NCI-H2029 treated with DMSO at 0.1 percent for 48 hours (cell line): Measurements from ENCODE around the gene WNK2.

Experiments
- DNase-seq: peaks from one replicate; lab custom pipeline; 2025; lab: John Stamatoyannopoulos, UW

The WNK2 gene

GRCh38 chr9:93218671-93219420, 34.9 kb downstream of the WNK2 start:
- DNase-seq = no peak

GRCh38 chr9:93219692-93220091, 35.8 kb downstream of the WNK2 start:
- no peak for DNase-seq

- DNase-seq = no peak
Measured at GRCh38 chr9:93220627-93221026, 36.7 kb downstream of the WNK2 start.

GRCh38 chr9:93221044-93221443, 37.1 kb downstream of the WNK2 start:
- no peak for DNase-seq

GRCh38 chr9:93222890-93223259, 38.9 kb downstream of the WNK2 start:
- no peak for DNase-seq

GRCh38 chr9:93223260-93224180, 39.6 kb downstream of the WNK2 start:
- peak; percentile 92 for DNase-seq

- peak; percentile 67 for DNase-seq
Measured at GRCh38 chr9:93224591-93224990, 40.7 kb downstream of the WNK2 start.

- DNase-seq = no peak
Measured at GRCh38 chr9:93225417-93225816, 41.5 kb downstream of the WNK2 start.

- DNase-seq = no peak
Measured at GRCh38 chr9:93225892-93226291, 42.0 kb downstream of the WNK2 start.

- no peak for DNase-seq
Measured at GRCh38 chr9:93226819-93227218, 42.9 kb downstream of the WNK2 start.

- DNase-seq = no peak
Measured at GRCh38 chr9:93228030-93228429, 44.1 kb downstream of the WNK2 start.

GRCh38 chr9:93228453-93228852, 44.5 kb downstream of the WNK2 start:
- no peak for DNase-seq

- no peak for DNase-seq
Measured at GRCh38 chr9:93229636-93230035, 45.7 kb downstream of the WNK2 start.

- DNase-seq = no peak
Measured at GRCh38 chr9:93230185-93230584, 46.2 kb downstream of the WNK2 start.

- no peak for DNase-seq
Measured at GRCh38 chr9:93230601-93231000, 46.7 kb downstream of the WNK2 start.

GRCh38 chr9:93231121-93231694, 47.3 kb downstream of the WNK2 start:
- DNase-seq = peak; percentile 75

GRCh38 chr9:93231716-93232115, 47.8 kb downstream of the WNK2 start:
- no peak for DNase-seq

GRCh38 chr9:93232388-93232960, 48.5 kb downstream of the WNK2 start:
- no peak for DNase-seq

GRCh38 chr9:93233033-93233432, 49.1 kb downstream of the WNK2 start:
- no peak for DNase-seq

GRCh38 chr9:93234600-93234999, 50.7 kb downstream of the WNK2 start:
- no peak for DNase-seq

- DNase-seq = no peak
Measured at GRCh38 chr9:93235300-93235960, 51.5 kb downstream of the WNK2 start.
